HG02798 (cell line): ENCODE results near the gene VSX1.

Experiments
- ATAC-seq: cut with Tn5 transposase; IDR thresholded peaks from one replicate; pipeline ENCODE4 v1.9.1; 2021; ENCODE audit warnings: mild to moderate bottlenecking; ENCODE audit not compliant: unreplicated experiment, poor library complexity

The VSX1 gene

DNA sequence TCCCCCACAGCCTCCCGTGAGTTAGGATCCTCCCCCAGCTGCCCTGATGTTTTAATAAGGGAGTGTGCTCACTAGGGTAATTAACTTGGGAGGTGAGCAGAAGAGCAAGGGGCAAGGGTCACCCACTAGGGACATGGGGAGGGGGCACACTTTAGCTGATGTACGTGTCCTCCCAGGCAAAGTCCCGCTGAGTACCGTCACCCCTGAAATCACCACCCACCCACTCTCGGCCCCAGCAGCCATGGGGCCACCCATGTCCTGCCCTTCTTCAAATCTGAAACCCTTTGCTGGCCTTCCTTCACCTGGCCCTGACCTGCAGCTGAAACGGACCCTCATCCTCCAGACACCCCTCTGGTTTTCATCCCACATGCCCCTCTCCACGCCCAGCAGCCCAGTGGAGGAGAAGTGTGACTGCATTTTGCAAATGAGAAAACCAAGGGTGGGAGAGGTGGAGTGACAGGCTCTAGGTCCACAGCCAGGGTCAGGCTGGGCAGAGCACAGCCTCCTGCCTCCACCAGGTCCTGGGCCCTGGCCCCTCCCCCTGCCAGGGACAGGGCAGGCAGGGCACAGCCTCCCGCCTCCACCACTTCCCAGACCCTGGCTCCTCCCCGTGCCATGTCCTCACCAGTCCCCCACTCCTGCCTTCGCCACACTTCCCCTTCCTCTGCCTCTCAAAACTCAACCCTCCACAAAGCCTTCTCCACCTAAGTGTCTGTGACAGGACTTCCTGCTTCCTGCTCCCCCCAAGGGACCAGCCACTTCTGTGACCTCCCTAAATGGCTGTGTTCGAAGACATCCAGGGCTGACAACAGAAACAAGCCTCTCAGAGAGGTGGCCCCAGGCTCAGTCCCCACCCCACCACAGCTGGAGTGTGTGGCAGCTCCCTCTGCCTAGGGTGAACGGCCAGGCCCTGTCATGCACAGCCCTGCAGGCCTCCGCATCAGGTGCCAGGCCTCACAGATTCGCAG, 39.1 kb downstream of the VSX1 start:
- ATAC-seq, result peak; percentile 91

DNA sequence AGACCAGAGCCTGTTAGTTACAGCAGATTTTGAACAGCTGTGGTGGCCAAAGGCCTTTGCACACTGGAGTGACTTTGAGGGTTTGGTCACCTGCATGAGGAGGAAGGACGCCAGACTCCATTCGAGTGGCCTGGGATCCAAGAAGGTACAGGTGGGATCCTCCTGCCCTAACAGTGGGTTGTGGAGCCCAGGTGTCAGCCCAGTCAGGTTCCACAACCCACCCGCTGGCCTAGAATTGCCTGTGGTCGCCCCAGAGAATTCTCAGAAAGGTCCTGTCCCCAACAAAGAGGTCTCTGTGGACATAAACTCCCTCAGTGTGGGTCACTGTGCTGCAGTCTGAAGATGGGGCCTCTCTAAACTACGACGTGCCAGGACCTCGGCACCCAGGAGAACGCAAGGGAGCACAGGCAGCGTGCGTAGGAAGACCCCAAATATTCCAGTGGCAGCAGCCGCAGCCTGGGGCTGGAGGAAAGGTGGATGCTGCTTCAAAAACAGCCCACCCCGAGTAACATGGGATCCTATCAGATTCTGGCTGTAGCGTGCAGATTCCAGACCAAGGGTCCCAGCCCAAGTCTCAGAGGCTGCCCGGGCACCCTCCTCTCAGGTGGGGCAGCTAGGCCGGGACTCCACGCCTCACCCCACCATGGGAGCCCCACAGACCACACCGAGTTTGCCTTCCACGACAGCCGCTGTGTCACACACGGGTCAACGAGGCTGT, 40.0 kb downstream of the VSX1 start:
- ATAC-seq, result no peak

DNA sequence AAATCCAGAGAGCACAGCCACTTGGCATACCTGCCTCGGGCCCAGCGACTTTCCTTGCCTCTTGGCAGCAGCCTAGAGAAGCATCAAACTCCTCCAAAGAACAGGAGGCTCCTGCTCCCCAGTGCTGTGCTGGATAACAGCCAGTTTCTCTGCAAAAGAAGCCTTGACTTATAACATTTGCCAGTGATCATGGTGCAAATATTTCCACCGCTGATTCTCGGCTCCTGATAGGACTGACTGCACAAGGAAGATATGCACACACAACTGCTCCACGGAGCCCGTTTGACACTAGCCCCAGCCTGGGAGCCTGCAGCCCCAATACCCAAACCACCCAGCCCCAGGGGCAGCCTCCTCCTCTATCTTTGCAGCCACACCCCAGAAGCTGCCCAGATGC, 41.5 kb downstream of the VSX1 start:
- no peak for ATAC-seq

DNA sequence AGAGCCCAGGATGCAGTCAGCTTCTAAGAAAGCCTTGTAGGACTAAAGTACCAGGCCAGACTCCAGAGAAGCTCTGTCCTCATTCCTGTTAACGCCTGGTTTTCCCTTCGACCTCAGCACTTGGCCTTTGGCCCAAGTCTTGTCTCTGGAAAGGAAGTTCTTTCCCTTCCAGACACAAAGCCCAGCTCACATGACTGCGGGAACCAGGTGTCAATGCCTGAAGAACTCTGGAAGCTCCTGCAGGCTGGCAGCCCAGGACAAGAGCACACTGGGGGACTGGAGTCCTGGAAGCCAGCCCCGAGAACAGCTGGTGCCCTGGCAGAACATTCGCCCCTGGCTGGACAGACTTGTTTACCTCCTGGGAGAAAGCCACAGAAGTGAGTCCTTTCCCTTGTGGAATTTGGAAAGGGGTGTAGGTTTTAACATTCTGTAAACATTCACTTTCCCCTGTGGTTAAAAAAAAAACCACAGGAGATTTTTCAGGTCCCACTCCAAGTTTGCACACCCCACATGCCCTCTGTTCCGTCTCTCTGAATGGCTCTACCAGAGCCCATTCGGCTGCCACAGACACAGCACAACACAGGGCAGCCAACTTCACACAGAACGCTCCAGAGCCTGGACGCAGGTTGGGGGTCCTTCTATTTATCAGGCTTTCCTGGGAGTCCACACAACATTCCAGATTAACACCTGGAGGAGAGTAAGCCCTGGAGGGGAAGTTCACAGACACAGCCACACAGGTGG, 42.1 kb downstream of the VSX1 start:
- ATAC-seq, result no peak

DNA sequence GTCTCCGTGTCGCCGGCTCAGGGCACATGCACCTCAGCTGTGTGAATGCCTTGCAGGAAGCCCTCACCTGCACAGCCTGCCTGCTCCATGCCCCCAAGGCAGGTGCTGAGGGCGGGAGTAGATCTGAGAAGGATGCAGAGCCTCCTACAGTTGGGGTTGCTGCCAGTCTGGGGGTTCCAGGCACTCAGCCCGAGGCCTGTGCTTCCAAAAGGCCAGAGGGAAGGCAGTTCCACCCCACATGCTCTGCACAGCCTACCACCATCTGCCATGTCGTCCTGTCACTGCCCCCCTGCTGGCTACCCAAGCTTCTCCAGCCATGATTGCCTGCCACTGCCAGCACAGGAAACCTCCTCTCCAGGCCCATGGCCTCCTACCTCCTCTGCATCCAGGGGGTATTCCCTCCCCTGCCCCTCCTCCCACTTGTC, 43.3 kb downstream of the VSX1 start:
- no peak for ATAC-seq

DNA sequence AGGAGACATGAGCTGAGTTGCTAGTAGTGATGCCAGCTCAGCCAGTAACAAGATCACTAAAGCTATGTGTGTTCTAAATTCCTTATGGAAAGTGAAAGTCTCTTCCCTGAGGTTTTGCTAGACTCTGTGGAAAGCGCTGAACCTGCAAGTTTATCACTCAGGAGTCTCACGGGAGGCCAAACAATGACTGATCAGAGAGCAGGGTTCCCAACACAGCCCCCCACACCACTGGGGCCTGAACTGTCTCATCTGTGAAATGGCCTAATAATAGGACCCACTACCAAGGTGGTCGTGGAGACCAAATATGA, 43.9 kb downstream of the VSX1 start:
- no peak for ATAC-seq

DNA sequence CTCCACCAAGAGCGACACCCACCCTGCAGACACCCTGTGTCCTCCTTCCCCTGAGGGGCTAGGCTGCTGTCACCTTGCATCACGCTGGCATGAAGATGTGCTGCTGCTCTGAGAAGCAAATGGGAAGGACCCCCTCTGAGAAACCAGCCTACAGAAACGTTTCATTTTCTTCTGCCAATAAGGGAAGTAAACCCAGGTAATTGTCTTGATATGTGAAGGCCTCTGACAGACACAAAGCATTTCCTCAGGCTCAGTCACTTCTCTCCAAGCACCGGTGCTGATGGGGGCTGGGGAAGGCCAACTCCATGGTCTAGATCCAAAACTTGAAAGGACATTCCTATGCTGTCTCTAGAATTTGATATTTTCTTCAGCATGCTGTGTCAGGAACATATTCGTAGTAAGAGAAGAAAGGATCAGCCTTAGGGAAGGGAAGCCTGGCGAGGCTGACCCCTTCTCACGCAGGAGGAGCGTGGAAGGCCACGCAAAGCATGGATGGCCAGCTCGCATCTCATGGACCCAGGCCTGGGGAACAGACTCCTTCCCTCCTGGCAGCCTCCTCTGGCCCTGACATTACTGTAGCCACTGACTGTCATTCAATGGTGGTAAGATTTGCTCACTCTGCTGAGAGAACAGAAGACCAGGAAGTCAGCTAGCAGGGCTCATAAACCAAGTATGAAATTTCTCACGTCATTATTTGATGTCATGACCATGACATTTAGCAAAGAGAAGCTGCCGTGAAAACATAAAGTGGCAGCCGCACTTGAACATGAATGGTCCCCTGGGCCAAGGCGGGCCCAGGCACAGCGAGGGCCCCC, 44.4 kb downstream of the VSX1 start:
- no peak for ATAC-seq

DNA sequence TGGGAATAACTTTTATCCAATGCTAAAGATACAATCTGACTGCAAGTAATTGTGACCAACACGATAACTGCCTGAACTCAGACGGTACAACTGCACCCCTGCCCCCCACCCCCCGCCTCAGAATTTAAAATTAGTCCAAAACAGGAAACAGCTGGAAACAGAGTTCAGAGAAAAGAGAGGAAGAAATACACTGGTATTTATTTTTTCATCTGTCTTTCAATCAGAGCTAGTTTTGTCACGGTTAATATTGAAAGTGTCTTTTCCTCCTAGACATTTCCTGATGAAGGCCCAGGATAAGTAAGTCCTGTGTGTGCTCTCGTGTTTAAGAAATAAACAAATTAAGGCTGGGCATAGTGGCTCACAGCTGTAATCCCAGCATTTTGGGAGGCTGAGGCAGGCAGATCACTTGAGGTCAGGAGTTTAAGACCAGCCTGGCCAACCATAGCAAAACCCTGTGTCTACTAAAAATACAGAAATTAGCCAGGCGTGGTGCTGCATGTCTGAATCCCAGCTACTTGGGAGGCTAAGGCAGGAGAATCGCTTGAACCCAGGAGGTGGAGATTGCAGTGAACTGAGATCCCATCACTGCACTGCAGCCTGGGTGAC, 45.5 kb downstream of the VSX1 start:
- no peak for ATAC-seq

DNA sequence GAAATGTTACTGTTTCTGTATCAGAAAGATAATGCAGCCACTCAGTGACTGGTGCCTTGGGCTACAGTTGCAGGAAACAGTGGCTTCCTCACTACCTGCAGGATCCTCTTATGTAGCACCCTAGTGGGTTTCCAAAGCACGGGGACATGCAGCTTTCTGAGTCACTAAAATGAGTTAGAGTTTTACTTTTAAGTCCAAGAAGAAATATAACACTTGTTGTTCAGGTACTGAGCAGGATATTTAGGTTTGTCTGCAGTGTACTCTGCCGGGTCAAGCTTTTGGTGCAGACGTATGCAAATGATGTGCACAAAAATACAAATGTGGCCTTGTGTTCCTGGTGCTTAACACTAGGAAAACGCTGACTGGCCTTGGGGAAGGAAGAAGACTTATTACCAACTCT, 46.0 kb downstream of the VSX1 start:
- no peak for ATAC-seq

DNA sequence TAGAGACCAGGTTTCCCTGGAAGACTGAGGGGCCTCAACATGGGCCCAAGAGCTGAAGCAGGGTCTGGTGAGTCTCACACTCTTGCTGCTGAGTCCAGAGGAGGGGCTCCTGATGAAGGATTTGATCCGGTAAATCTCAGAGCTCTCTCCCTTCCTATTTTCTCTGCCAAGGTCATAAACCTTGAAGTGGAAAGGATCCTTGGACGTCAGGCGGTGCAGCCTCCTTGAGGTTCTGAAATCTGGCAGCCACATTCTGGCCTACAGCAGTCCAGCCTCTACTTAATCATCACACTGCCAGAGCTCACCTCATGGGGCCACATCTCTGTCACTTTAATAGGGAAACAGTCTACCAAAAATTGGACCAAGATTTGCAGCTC, 48.0 kb downstream of the VSX1 start:
- ATAC-seq, result no peak

DNA sequence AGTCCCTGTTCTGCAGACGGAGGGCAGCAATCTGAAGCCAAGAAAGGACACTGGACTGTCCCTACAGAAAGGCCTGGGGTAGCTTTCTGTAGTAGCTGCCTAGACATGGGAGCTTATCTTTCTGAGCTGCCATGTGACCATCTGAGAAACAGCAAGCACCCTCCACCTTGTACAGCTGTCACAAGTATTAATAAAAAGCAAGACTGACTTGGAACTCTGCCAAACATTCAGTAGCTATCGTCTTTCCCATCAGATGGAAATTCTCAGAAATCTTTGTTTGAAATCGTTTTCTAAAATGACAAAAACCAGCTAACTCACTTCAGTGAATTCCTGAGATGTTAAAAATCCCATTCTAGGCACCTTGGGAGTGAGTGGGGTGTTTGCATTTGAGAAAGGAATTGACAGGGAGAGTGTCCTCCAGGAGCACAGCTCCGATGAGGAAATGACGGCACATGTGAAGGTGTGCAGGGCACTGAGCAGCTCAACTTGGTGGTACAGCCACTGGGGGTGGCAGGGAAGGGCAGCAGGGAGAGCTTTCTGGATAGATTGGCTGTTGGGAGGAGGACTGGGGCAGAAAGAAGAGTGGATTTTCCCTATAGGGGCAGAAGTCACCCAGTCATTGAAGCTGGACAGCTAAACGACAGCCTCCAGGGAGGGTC, 48.5 kb downstream of the VSX1 start:
- ATAC-seq, result no peak

DNA sequence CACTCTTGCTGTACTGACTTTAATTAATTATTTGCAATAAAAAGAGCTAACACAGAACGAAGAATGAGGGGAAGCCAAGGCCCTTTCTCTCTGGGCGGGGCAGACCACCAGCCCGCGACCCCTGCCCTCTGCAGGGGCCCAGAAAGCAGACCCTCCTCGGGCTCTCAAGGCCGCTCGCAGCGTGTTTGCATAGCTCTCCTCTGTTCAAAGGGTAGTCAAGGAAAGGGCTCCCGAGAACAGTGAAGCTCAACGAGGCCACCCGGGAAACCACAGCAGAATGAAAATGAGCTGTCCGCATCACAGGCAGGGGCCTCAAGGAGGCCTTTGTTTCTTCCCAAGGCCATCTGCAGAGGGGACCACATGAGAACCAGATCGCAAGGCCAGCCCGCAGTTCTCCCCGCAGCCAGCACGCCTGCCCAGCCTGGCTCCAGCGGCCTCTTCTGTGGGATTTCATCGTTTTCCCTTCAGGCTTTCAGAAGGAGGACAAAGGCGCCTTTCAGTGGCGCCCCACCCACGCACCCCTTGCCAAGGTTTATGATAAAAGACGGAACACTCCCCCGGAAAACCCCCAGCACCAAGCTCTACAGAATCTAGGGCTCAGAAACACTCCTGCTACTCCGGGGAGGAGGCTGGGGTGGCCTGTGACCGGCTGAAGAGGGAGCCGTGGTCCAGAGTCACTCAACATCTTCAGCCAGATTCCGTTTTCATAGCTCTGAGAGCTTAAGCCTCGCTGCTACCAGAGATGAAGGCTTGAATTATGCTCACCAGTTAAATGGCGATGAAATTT, 49.3 kb downstream of the VSX1 start:
- ATAC-seq, result no peak

DNA sequence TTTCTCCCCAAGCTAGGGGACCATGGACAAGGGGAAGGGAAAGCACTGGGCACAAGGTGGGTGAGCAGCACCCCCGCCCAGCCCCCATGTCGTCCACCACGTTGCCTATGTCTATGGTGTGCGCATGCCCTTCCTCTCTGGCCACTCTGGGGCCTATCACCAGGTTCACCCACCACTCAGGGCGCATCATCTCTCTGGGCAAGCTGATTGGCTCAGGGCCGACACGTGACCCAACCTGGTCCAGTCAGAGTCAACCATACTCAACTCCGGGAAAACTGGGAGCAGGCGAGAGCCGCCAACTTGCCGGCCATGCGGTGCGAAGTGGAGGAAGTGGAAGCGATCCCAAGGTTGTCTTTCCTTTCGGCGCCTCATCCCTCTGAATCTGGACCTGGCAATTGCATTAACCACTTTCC, 49.9 kb downstream of the VSX1 start:
- ATAC-seq, result no peak

DNA sequence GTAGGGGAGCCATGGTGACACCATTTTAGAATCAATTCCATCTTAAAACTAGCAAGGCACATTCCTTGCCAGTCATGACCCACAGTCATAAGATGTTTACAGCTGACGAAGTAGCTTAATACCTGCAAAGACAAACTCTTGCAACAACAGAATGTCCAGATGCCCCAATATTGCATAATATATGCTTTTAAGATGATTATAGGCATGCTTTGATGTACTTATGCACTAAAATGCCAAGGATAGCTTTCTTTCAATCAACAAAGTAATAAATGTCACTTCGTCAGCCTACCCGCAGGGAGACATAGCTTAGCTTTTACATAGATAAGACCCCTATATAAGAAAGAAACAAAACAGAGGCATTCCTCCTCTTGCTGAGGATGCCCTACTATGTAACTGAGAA, 50.7 kb downstream of the VSX1 start:
- ATAC-seq, result no peak

DNA sequence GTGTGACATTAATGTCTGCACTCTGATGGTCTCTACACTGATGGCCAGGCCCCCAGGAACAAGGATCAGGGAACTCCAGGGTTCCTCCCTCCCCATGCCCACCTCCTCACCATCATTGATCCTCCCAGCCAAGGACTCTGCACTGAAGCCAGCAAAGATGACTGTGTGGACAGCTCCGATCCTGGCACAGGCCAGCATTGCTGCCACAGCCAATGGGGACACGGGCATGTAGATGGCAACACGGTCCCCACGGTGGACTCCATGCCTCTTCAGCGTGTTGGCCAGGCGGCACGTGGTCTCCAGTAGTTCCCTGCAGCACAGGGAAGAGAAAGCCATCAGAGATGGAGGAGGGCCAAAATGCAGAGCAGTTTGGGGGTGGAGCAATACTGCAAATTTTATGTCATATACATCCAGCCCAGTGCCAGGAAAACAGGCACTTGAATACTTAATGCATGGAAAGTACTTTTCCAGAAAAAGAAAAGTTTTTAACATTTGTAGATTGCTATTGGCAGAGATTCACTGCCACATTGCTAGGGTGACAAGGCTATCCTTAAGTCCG, 51.2 kb downstream of the VSX1 start:
- ATAC-seq, result no peak

DNA sequence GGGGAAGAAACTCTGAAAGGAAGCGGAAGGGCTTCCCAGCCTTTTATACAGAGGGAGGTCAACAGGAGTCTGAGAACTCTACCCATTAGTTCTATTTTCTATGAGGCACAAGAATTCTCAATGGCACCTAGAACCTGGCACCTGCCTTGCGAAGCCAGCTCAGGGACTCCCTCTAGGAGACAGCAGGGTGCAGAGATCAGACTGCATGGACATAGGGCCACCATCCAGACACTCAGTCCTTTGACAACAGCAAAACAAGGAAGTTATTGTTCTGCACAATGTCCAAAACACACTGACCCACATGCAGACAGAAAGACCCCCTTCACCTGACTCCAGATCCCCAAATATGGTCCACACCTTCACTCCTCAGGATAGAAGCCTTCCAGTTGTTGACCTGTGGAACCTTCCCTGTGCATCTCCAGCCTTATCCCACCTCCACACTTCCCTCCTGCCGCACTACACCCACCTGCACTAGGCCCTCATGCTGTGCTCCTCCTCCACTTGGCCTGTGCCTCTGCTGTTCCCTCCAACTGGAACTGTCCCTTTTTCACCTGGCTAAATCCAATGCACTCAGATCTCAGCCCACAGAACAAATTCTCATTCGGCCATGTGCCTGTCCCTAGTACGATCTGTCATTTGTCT, 51.8 kb downstream of the VSX1 start:
- ATAC-seq, result no peak

DNA sequence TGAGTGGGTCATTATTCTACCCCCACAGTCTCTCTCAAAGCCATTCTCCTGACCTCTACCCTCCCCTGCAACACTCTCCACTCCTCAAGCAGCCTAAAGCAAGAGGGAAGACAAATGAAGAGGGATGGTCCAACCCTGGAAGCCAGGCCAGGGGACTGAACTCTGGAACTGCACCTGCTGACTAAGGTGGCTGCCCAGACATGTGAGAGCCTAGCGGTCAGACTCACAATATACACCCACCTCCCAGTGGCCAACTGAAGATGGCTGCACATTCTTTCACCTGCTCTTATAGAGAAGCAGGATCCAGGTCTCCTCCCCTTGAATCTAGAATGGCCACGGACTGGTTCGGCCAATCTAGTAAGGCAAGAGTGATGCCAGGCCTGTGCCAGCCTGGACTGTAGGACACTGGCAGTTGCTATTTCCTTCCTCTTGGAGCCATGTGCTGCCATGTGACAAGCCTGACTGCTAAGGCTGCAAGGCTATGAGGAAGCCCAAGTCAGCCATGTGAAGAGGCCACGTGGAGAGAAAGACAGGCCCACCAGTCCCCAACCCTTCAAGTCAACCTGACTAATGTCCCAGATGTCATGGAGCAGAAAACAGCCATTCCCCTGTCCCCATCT, 55.8 kb downstream of the VSX1 start:
- ATAC-seq, result no peak
